ENCODE measurements around the gene MAPK8IP2.

MAPK8IP2 gene

GRCh38 chr22:50576070-50576469 lies 24.5 kb upstream of the MAPK8IP2 start:
- peak in 1 of 14 donors; percentile 80 for DNase-seq

DNA sequence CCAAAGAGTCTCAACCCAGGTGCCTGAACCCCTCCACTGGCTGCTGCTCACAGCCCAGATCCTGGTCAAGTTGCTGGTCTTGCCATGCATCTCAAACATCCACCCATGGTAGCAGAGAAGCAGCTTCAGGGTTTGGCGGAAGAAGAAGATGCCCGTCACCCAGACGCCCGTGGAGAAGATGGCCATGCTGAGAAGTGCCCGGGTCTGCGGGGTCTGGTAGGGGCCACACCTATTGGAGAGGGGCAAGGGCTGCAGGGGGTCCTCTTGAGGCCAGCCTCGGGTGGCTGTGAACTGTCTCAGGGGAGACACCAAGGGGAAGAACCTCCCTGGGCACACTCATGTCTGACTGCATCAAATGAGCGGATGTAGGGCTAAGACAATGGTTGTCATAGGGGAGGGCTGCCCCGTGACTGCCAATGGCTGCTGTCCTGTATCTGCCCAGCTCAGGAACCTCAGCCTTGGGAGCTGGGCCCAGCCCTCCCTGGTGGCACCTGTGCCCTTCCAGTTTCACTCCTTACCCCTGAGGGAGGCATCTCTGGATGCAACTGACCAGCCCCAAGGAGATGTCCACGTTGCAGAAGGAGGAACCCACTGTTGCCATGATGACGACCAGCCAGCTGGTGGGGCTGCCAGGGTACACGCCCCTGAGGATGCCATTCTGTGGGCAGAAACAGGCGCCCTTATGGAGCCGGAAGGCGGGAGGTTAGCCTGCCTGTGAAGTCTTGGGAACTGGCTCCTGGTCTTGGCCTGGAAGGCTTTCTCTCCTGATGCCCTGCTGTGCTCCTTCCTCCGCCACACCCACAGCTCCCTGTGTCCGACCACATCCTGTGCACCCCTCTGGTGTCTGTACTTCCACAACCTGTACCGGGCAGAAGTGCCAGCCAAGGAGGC lies 23.5 kb upstream of the MAPK8IP2 start:
- no peak for DNase-seq

- DNase-seq: no peak
Observed at GRCh38 chr22:50577697-50577986, 23.0 kb upstream of the MAPK8IP2 start.

GRCh38 chr22:50577987-50578775 lies 22.4 kb upstream of the MAPK8IP2 start, which contains the start of gene CPT1B:
Gene CPT1B (minus strand): TSS chr22:50578427. CDS start chr22:50577915, 512 bp downstream.
- DNase-seq: no peak

DNA sequence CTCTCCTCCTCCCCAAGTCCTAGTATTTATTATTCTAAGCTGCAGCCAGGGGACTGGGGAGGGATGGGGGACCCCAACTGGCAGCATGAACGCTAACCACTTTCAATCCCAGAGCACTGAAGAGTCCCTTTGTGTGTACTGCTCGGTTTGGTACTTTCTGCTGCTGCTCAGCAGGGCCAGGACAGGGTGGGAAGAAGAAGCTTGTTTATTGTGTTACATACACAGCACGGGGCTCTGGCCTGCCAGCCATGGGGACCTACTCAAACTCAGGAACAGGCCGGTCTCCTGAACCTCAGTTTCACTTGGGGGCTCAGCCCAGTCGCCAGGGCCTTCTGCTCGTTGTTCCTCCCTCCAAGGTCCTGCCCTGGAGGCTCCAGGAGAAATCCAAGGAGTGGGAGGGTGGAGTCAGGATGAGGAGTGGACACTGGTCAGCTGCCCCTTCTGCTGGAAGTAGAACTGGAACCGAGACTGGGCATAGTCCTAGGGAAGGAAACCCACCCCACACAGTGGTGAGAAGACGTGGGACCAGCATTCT lies 21.8 kb upstream of the MAPK8IP2 start:
- peak in 1 of 14 donors; percentile 31 for DNase-seq

DNA sequence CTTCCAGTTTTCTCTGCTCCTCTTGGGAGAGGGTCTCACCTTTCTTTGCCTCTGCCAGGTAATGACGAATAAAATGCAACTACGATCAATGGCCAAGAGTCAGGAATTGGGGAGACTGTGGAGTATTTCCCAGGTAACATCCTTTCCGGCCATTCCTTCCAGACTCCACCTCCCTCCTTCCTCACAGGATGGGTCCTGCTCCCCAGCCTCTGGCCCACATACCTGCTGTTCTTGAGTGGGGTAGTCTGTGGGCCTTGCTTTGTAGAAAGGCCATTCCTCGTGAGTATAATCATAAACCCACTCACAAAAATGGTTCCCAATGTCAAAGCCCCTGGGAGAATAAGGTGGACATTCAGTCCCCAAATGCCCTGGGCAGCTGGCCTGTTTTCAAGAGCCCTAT lies 20.8 kb upstream of the MAPK8IP2 start:
- DNase-seq: no peak

DNA sequence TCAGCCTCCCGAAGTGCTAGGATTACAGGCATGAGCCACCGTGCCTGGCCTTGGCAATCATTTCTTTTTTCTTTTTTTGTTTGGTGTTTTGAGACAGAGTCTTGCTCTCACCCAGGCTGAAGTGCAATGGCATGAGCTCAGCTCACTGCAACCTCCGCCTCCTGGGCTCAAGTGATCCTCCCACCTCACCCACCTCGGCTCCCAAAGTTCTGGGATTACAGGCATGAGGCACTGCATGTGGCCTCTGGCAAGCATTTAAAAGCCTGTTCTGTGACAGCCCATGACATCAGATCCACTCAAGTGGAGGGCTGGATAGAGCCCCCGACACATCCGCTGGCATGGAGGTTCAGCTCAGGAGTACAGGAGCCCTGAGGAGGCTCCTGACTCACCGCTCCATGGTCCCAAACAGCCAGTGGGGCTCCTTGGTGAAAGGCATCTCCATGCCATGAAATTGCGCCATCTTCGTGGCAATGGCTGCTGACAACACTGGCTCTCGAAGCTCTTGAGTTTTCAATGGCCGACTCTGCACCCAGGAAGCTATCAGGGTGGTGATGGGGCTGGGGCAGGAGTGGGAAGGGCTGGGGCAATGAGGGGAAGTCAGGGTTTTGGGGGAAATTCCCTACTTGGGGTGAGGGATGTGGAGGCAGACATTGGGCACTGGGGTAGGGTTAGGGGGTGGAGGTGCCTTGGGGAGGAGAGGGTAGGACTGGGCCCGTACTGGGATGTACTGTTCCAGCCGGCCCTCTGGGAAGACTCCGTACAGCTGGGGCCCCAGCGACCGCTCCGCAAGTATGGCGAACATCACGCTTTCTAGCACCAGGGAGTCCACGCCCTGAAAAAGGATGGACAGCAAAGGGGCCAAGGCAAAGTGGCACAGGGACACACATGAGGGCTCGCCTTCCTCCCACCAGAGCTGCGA lies 19.3 kb upstream of the MAPK8IP2 start:
- DNase-seq: no peak

- DNase-seq: no peak
Observed at GRCh38 chr22:50581950-50582492, 18.6 kb upstream of the MAPK8IP2 start.

GRCh38 chr22:50582493-50583293 lies 17.9 kb upstream of the MAPK8IP2 start, which contains the start of gene CHKB:
Gene CHKB (minus strand): TSS chr22:50582849. CDS start chr22:50582781, 68 bp downstream.
- DNase-seq: peak; percentile 71 to 99 (median 98)

DNA sequence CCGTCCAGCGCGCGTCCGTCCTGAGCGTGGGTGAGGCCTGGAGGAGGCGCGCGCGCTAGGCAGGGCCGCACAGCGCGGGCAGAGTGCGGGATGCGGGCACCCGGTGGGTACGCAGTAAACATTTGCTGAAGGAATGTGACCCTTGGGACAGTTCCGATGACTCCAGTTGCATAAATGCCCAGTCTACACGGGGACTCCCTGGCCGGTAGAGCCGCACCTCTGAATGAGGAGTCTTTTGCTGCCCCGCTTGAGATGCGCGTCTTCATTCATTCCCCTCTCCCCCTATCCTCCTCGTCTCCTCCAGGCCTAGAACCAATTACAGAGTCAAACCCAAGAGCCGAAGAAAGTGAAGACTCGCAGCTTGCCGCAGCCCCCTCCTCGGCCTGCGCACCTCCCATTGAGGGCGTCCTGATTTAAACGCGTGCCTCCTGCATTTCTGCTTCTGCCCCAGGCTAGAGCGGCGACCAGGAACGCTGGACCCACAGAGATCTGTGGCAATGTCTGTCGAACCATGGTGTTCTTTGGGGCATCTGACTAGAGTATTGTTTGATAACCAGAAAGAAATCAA lies 17.2 kb upstream of the MAPK8IP2 start:
- peak in 1 of 14 donors; percentile 42 for DNase-seq

DNA sequence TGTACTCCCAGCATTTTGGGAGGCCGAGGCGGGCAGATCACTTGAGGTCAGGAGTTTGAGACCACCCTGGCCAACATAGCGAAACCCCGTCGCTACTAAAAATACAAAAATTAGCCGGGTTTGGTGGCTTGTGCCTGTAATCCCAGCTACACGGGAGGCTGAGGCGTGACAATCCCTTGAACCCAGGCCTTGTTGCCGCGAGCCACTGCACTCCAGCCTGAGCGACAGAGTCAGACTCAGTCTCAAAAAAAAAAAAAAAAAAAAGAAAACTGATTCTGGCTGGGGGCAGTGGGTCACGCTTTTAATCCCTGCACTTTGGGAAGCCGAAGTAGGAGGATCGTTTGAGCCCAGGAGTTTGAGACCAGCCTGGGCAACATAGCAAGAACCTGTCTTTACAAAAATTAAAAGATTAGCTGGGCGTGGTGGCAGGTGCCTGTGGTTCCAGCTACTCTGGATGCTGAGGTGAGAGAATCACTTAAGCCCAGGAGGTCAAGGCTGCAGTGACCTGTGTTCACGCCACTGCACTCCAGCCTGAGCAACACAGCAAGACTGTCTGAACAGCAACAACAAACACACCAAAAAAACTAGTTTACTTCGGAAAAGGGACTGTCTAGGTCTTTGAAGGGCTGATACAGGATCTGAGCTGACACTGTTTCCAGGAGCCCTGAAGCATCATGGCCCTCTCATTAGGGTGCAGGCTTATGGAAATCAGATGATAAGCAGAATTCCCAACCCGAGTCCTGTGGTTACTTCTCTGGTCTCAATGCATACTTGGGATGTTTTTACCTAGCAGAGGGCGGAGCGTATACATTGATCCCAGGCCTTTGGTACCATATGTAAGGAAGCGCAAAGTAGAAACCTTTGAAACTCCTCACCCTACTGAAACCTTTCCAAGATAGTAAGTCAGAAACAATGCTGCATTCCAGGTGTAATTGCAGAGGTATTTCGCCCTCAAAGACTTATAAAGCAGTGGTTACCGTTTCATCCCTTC lies 16.2 kb upstream of the MAPK8IP2 start:
- no peak for DNase-seq

GRCh38 chr22:50585238-50585637 lies 15.4 kb upstream of the MAPK8IP2 start:
- DNase-seq: no peak

DNA sequence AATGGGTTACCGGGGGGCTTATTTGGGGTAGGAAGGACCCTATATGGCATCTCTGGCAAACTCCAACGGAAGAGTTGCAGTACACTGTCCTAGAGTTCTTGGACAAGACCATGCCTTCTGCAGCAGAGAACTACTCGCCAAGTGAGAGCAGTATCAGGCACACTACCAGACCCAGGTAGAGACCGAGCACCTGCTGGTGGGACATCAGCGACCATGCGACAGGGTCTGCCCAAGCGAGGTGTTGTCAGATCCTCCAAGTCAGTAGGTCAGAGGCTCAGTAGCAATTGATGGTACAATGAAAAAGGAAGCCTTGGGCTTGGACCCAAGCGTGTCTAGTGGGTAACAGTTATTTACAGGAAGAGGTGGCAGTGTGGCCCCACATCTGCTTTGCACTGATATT lies 14.8 kb upstream of the MAPK8IP2 start:
- DNase-seq: no peak

DNA sequence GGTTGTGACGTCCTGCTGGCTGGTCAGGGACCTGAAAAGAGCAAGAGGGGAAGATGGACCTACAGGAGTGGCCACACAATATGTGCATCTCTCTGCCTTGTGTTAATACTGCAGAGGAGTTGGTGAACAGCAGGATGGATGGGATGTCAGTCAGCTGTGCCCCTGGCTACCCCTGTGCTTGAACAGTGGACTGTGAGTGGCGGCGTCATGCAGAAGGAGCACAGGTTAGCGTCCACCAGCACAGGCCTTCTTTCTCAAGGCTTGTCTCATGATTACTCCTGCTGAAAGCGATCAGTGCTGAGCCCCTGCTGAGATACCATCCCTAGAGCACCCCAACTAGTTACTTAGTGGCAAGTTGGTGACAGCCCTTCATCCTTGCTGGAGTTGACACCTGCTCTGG lies 14.2 kb upstream of the MAPK8IP2 start:
- DNase-seq: no peak

DNA sequence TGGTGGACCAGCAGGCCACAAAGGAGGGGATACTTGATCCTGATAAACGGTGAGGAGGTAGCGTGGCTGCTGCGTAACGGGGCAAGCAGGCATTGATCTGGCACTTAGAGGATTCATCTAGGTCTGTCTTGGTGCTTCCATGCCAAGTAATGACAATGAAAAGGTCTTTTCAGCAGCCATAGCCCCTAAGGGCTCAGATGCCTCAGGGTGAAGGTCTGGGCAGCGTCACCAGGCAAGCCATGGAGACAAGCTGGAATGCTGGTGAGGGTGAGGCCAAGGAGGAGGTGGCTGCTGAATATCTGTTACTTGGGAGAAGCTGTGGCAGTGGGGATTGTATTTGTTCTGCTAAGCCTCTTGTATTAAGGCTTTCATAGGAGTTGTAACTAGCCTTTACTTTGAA lies 13.2 kb upstream of the MAPK8IP2 start:
- no peak for DNase-seq

- DNase-seq: no peak
Observed at GRCh38 chr22:50595189-50595588, 5.4 kb upstream of the MAPK8IP2 start.

- DNase-seq: no peak
Observed at GRCh38 chr22:50597097-50597496, 3.5 kb upstream of the MAPK8IP2 start.

GRCh38 chr22:50599816-50600455 lies 657 bp upstream of the MAPK8IP2 start:
- DNase-seq: peak in 2 of 14 donors; percentile 25 to 46
